ENCODE measurements around the gene RPE65. TPM values are rescaled to one million over a fixed set of nuclear protein-coding genes. Genes with fewer than 3 reads are reported as not detected.
"Not testable (repeated sequence)": the region's sequence is repeated elsewhere in the genome, so short reads cannot be mapped to it uniquely, and the experiment has no call there.

RPE65 gene
- polyA plus RNA-seq, 2 of the 4 experiments (the other 2 are of a cell fraction), result not detected

- DNase-seq (ENCODE audit: low read depth in 1 of 2, low spot score in 1 of 2); POLR2A ChIA-PET; H3K9me3 ChIP-seq; H3K4me1 ChIP-seq; H3K4me2 ChIP-seq; H3K4me3 ChIP-seq; H3K27ac ChIP-seq; CTCF ChIA-PET; ATAC-seq: not testable (repeated sequence)
- 100% methylated on average over 2 of the region's 2 CpGs for WGBS (ENCODE audit: missing lambda C conversion rate)
- FAIRE-seq, result peak; percentile 68
Measured at GRCh38 chr1:68476626-68477025, 26.9 kb upstream of the RPE65 start.

GRCh38 chr1:68473060-68473459, 23.3 kb upstream of the RPE65 start:
- ATAC-seq (no peak), DNase-seq (ENCODE audit: low read depth in 1 of 2, low spot score in 1 of 2) (no peak), FAIRE-seq (no peak)
- Histone ChIP-seq H3K27ac (no peak overlapping the region), H3K4me3 (no peak overlapping the region), H3K4me2 (no peak overlapping the region), H3K4me1 (no peaks in the 10 kb centered on the region), H3K9me3 (no peaks in the 10 kb centered on the region)
- ChIA-PET CTCF (interaction anchor here (0.9 kb wide), 1 partner anchor 35 kb away, joined by 5 read pairs; no protein-coding TSS in a partner anchor), POLR2A (no interaction called here)
- TF ChIP-seq KDM5A (IDR thresholded peaks at IDR 0.05) (no peak), ZC3H11A (IDR thresholded peaks at IDR 0.05) (no peak), CHD4 (IDR thresholded peaks at IDR 0.05; ENCODE audit: borderline replicate concordance) (no peak)

GRCh38 chr1:68470388-68470970, 20.7 kb upstream of the RPE65 start:
- DNase-seq (ENCODE audit: low read depth in 1 of 2, low spot score in 1 of 2) (peak in 1 of 2 experiments; percentile 4), ATAC-seq (peak in 1 of 2 experiments; percentile 61; a peak in 2 of 6 replicates), FAIRE-seq (no peak)
- ChIA-PET CTCF (interaction anchor here (1.2 to 2.9 kb wide), 2 partner anchors 346 to 1267 kb away, joined by 3 to 8 read pairs; no protein-coding TSS in a partner anchor), POLR2A (no interaction called here)
- no peaks in the 10 kb centered on the region for H3K4me1 ChIP-seq
- no peaks in the 10 kb centered on the region for H3K9me3 ChIP-seq
- no peak overlapping the region for H3K4me3 ChIP-seq
- no peak overlapping the region for H3K27ac ChIP-seq
- 39% methylated on average over 2 of the region's 2 CpGs for WGBS (ENCODE audit: missing lambda C conversion rate)
- no peak overlapping the region for H3K4me2 ChIP-seq
- TF ChIP-seq ZFP36 (IDR thresholded peaks at IDR 0.05; ENCODE audit: borderline replicate concordance, partially characterized antibody) (no peak), HMGXB4 (CRISPR knock-in tag; IDR thresholded peaks at IDR 0.05; ENCODE audit: borderline replicate concordance) (no peak), CBX2 (IDR thresholded peaks at IDR 0.05; ENCODE audit: borderline replicate concordance, low read depth) (no peak), KDM5A (IDR thresholded peaks at IDR 0.05) (no peak), USF2 (IDR thresholded peaks at IDR 0.05) (no peak), POLR2A (IDR thresholded peaks at IDR 0.05; ENCODE audit: low read length) (no peak), RCOR1 (IDR thresholded peaks at IDR 0.05; ENCODE audit: low read depth, low read length) (no peak), CHD4 (IDR thresholded peaks at IDR 0.05; ENCODE audit: borderline replicate concordance) (no peak), NPAS2 (CRISPR knock-in tag; IDR thresholded peaks at IDR 0.05; ENCODE audit: borderline replicate concordance) (no peak), EP300 (IDR thresholded peaks at IDR 0.05) (no peak), SMC3 (IDR thresholded peaks at IDR 0.05) (peak; percentile 53; the same call in 2 of the 3 replicates), CEBPB (IDR thresholded peaks at IDR 0.05) (no peak), JUNB (IDR thresholded peaks at IDR 0.05) (no peak), HEYL (CRISPR knock-in tag; IDR thresholded peaks at IDR 0.05) (no peak), MAZ (IDR thresholded peaks at IDR 0.05; ENCODE audit: borderline replicate concordance, low read depth, low read length) (no peak), PHF8 (IDR thresholded peaks at IDR 0.05; ENCODE audit: borderline replicate concordance, low read depth) (no peak), EHF (CRISPR knock-in tag; IDR thresholded peaks at IDR 0.05) (no peak), RAD21 (conservative IDR thresholded peaks at IDR 0.05 in 1 of 2, IDR thresholded peaks at IDR 0.05 in 1 of 2) (peak; percentile 48 to 63), TP53 (CRISPR knock-in tag; IDR thresholded peaks at IDR 0.05) (no peak), CTCF (IDR thresholded peaks at IDR 0.05) (peak; percentile 58), ZSCAN20 (CRISPR knock-in tag; IDR thresholded peaks at IDR 0.05) (no peak), HOXA7 (CRISPR knock-in tag; IDR thresholded peaks at IDR 0.05) (no peak)
- TF ChIP-seq, protein P1, sequence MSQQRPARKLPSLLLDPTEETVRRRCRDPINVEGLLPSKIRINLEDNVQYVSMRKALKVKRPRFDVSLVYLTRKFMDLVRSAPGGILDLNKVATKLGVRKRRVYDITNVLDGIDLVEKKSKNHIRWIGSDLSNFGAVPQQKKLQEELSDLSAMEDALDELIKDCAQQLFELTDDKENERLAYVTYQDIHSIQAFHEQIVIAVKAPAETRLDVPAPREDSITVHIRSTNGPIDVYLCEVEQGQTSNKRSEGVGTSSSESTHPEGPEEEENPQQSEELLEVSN (IDR thresholded peaks at IDR 0.05; ENCODE audit: borderline replicate concordance, low read depth), result no peak
- TF ChIP-seq, protein P2, sequence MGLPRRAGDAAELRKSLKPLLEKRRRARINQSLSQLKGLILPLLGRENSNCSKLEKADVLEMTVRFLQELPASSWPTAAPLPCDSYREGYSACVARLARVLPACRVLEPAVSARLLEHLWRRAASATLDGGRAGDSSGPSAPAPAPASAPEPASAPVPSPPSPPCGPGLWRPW (IDR thresholded peaks at IDR 0.05), result no peak
